PC-9 (cell line): ENCODE results near the gene ZNF322.

ENCODE experiments used
- CTCF ChIP-seq: fragments of 200-600 bp; sonication (generic); conservative IDR thresholded peaks from 2 replicates; pipeline ENCODE4 v1.6.1; 2017; ENCODE audit warnings: mixed run types, antibody characterized with exemption, mild to moderate bottlenecking, moderate library complexity
- EZH2 ChIP-seq: fragments of 200-600 bp; sonication (generic); IDR thresholded peaks from 2 replicates; pipeline ENCODE4 v1.8.0; 2017; ENCODE audit warnings: antibody characterized with exemption, low read depth

- no peak for TF ChIP-seq CTCF
- TF ChIP-seq EZH2 = no peak
These were observed 62.2 kb downstream of the ZNF322 start for GRCh38 chr6:26597389-26597766.
